Calu3 (cell line): Measurements from ENCODE around the gene UAP1. TPM values are rescaled to one million over a fixed set of nuclear protein-coding genes. Genes with fewer than 3 reads are reported as not detected.

Experiments used
- BruUV-seq: library from RNA; stranded (reverse); fragments of 400-500 nt; replicated peaks from 2 replicates; lab custom pipeline; 2021; lab: Mats Ljungman, UMichigan
- CTCF ChIA-PET: fragments of 300-600 bp; sonication (Branson Sonifier 250); formaldehyde crosslinking; loops from one replicate; lab custom pipeline; 2022; ENCODE audit warnings: antibody characterized with exemption; lab: Charles Lee
- DNase-seq: peaks from one replicate; pipeline ENCODE4 v3.0.0; 2022
- H3K27ac Mint-ChIP-seq: one replicate; pipeline ENCODE4 v1.8.0; 2022; ENCODE audit warnings: mixed read lengths; ENCODE audit not compliant: unreplicated experiment
- H3K27me3 Mint-ChIP-seq: one replicate; pipeline ENCODE4 v1.8.0; 2022; ENCODE audit warnings: mixed read lengths; ENCODE audit not compliant: unreplicated experiment
- H3K36me3 Mint-ChIP-seq: one replicate; pipeline ENCODE4 v1.8.0; 2022; ENCODE audit warnings: mild to moderate bottlenecking, moderate library complexity, mixed read lengths; ENCODE audit not compliant: insufficient read depth, unreplicated experiment
- H3K4me1 Mint-ChIP-seq: one replicate; pipeline ENCODE4 v1.8.0; 2022; ENCODE audit warnings: mild to moderate bottlenecking, low read depth, mixed read lengths; ENCODE audit not compliant: unreplicated experiment
- H3K4me3 Mint-ChIP-seq: one replicate; pipeline ENCODE4 v1.8.0; 2022; ENCODE audit warnings: mild to moderate bottlenecking, low read depth, moderate library complexity, mixed read lengths; ENCODE audit not compliant: unreplicated experiment
- H3K9me3 Mint-ChIP-seq: one replicate; pipeline ENCODE4 v1.8.0; 2022; ENCODE audit warnings: low read depth, mixed read lengths; ENCODE audit not compliant: unreplicated experiment
- CTCF ChIP-seq: fragments of 200-600 bp; IDR thresholded peaks from one replicate; pipeline ENCODE4 v1.8.0; 2022; ENCODE audit warnings: antibody characterized with exemption; ENCODE audit not compliant: unreplicated experiment
- intact Hi-C: fragments of 100-400 bp; cut with micrococcal nuclease; formaldehyde crosslinking; loops from one replicate; pipeline ENCODE4 v1.10.0; 2022; ENCODE audit not compliant: unreplicated experiment
- total RNA-seq: library from RNA; stranded (reverse); gene quantifications from 2 replicates; pipeline ENCODE4 v1.2.3, GENCODE V29; 2022

Gene UAP1
- total RNA-seq, 1 experiment from 2014 or later, result 47.2 TPM

- H3K9me3 Mint-ChIP-seq, result no peaks in the 10 kb centered on the region
- intact Hi-C loops, result no loop called here
- H3K4me1 Mint-ChIP-seq, result no peaks in the 10 kb centered on the region
- TF ChIP-seq CTCF, result no peak
- H3K4me3 Mint-ChIP-seq, result no peak overlapping the region
- peaks cover 34% of the 10 kb centered on the region for H3K27me3 Mint-ChIP-seq
- H3K36me3 Mint-ChIP-seq, result no peaks in the 10 kb centered on the region
- no peak for DNase-seq
- BruUV-seq, result no TSS peak
- CTCF ChIA-PET, result no interaction called here
- no peak overlapping the region for H3K27ac Mint-ChIP-seq
Observed at GRCh38 chr1:162645666-162646065, 84.1 kb downstream of the UAP1 start.

GRCh38 chr1:162649583-162649982, 88.1 kb downstream of the UAP1 start:
- TF ChIP-seq CTCF, result no peak
- no TSS peak for BruUV-seq

More at GRCh38 chr1:162649583-162649982, 88.1 kb downstream of the UAP1 start:
- Mint-ChIP-seq H3K9me3 (no peaks in the 10 kb centered on the region), H3K27ac (no peak overlapping the region), H3K4me3 (no peak overlapping the region), H3K36me3 (no peaks in the 10 kb centered on the region), H3K27me3 (peaks cover 34% of the 10 kb centered on the region), H3K4me1 (no peaks in the 10 kb centered on the region)
- CTCF ChIA-PET, result no interaction called here
- DNase-seq, result no peak
- intact Hi-C loops, result no loop called here

Other genes starting within 250 kb of the UAP1 start
- not detected in 2 replicates for gene SPATA46, start 184.9 kb upstream of the UAP1 start, total RNA-seq
- 10.5 and 14.1 TPM in 2 replicates for gene C1orf226, start 180.0 kb upstream of the UAP1 start, total RNA-seq
- gene SH2D1B, start 149.6 kb upstream of the UAP1 start, total RNA-seq, result not detected in 2 replicates
- gene UHMK1, start 63.9 kb upstream of the UAP1 start, total RNA-seq, result 87.8 and 98.1 TPM in 2 replicates
- gene DDR2, start 70.7 kb downstream of the UAP1 start, total RNA-seq, result 0.34 and 0.80 TPM in 2 replicates
- 50.6 and 59.3 TPM in 2 replicates for gene HSD17B7, start 229.0 kb downstream of the UAP1 start, total RNA-seq